ENCODE data around the gene PLXNC1.

Gene PLXNC1

DNA sequence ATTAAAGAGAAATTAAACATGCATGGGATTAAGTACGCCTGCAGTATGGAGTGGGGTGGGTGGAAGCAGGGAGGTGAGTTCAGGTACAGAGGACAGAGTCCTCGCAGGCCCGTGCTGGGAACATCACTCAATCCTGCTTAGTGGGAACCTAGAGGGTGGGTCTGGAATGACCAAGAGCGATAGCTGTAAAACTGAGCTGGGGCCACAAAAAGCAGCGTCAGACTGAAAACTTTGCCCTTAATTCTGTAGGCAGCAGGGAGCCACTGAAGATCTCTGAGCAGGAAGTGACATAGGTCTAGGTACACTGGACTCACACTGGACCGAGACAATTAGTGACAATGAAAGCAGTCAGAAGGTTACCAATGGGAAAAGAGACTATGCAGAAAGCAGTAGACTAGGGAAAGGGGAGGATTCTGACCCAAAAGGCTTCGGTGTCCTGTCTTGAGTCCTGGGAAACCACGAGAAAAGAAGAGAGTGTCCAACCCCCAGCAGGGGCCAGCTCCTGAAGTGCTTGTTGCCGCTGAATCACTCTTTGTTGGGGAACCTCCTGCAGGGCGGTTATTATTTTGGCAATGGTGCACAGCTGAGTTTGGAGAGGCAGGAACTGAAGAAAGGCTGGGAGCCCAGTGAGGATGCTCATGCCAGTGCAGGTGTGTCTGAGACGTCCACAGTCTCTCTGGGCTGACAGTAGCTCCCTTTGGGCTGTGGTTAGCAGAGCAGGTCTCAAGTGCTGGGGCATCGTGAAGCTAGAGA is 97.4 kb downstream of the PLXNC1 start:
- no peak for DNase-seq

- no peak for DNase-seq
These were observed 98.9 kb downstream of the PLXNC1 start for GRCh38 chr12:94247246-94247645.

DNA sequence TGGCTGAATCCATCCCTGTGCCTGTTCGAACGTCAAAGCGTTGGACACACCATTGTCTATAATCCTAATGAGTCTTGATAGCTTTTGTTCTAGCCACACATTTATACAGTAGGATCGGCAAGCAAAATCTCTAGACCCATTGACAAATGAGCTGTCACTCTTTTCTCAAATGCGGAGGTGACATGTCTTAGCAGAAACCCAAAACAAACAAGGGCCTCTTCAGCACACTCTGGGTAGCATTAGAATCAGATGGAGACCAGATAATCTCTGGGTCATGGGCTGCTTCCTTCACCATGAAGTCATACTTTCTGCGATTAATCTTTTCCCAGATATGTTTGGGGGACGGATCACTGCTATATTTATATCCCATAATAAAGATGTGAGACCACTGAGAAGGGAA is 100.2 kb downstream of the PLXNC1 start:
- DNase-seq, result no peak

DNA sequence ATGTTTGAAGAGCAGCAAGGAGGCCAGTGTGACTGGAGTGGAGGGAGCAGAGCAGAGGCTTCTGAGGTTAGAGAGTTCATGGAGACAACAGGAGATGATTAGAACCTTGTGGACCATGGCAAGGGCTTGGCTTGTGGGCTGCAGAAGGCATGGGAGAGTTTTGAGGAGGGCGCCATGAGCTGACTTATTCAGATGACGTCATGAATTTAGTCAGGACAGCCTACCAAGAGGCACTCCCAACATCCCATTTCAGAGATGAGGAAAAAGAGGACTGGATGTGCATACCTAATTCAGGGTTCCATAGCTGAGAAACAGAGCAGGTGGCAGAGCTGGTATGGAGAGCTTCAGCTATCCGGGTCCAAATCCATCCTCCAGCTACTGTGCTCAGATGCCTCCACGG is 101.8 kb downstream of the PLXNC1 start:
- no peak for DNase-seq

DNA sequence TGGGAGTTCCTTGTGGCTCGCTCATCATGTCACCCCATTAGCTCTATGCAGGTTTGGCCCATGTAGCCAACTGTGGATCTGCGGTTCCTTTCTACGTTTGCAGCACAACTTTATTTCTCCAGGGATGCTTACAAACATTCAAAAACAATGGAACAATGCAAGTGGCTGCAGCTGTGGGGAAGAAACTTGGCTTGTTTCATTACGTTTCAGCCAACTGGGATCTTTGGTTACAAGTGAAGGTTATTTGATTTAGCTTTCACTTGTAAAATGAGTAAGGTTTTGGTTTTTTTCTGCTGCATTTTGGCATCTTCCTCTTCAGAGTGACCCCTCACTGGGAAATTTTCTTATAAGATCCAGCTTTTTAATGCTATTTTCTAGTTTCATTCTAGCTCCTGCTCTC is 105.9 kb downstream of the PLXNC1 start:
- DNase-seq, result no peak

DNA sequence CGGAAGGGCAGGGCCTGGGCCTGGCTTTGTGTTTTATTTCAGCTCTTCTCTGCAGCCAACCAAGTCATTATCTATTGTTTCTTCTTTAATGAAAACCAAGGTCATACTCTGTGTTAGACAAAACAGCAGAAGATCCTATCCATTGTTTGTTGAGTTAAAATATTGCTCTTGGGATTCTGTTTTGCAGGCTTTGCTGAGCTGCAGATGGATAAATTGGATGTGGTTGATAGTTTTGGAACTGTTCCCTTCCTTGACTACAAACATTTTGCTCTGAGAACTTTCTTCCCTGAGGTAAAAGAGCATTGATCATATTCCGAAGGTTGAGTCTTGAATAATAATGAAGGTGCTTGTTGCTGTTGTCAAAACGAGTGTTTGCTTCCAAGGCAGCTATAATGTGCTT is 106.6 kb downstream of the PLXNC1 start:
- DNase-seq, result no peak

DNA sequence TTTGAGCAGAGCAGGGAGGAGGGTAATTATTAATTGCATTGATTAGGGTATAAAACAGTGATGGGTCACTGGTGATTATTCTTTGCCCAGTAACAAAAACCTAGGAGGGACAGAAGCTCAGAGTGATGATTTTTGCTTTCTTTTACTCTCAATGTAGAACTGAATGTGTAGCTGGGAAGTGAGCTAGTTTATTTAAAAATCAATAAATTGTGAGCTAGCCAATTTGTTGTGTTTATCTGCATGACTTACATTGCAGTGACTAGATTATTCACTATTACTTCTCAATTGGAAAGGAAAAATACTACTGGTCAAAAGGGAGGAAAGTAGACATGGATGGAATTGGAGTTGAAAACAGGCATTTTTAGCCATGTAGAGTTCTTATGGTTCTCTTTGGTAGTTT is 107.1 kb downstream of the PLXNC1 start:
- no peak for DNase-seq

DNA sequence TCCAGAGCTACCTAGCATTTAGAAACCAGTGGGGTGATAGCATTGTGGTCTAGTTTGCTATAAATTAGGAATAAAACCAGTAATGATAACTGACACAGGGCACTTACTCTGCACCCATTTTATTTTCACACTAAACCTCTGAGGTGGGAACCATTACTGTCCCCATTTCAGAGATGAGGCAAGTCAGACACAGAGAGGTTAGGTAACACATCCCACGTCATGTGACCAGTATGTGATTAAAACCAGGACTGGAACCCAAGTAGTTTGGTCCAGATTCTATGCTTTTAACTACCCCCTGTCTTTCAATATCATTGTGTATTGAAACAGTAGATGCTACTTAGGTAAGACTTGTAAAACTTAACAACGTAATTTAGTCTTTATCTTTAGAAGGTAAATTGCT is 110.2 kb downstream of the PLXNC1 start:
- DNase-seq, result no peak

GRCh38 chr12:94260017-94260416 is 111.6 kb downstream of the PLXNC1 start:
- no peak for DNase-seq

DNA sequence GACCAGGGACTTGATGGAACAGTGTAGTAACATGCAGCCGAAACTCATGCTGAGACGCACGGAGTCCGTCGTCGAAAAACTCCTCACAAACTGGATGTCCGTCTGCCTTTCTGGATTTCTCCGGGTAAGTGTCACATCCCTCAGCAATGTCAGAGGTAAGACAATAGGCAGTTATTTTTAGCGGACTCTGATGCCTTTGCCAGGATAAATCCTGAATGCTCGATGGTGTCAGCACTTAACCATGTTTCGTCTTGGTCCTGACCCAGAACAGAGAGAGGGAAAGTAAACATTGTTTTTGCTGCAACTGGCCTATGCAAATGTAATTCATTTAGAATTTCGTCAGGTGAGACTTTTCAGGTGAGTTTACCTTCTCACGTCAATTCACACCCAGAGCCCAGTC is 112.3 kb downstream of the PLXNC1 start:
- DNase-seq, result no peak

DNA sequence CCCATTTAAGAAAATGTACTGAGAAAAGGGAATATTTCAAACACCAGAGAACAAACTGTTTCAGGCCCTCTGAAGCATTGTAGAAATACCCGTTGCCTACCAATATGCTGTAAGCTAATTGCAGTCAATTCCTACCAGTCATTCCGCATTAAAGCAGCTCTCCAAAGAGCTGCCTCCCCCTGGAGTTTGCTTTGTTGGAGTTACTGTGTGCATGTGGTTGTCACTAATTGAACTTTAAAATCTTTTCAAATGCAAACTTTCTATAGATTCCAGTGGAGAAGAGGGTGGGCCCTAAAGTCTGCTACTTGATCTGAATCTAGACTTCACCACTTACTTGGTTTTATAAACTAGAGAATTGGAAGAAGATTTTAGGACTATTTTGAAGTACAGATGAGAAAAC is 112.7 kb downstream of the PLXNC1 start:
- DNase-seq, result no peak

- no peak for DNase-seq
These were observed 113.4 kb downstream of the PLXNC1 start for GRCh38 chr12:94261786-94262185.

- DNase-seq, result peak; percentile 95
These were observed 114.0 kb downstream of the PLXNC1 start for GRCh38 chr12:94262228-94263010.

GRCh38 chr12:94263011-94263811 is 114.8 kb downstream of the PLXNC1 start:
- DNase-seq, result peak; percentile 89

DNA sequence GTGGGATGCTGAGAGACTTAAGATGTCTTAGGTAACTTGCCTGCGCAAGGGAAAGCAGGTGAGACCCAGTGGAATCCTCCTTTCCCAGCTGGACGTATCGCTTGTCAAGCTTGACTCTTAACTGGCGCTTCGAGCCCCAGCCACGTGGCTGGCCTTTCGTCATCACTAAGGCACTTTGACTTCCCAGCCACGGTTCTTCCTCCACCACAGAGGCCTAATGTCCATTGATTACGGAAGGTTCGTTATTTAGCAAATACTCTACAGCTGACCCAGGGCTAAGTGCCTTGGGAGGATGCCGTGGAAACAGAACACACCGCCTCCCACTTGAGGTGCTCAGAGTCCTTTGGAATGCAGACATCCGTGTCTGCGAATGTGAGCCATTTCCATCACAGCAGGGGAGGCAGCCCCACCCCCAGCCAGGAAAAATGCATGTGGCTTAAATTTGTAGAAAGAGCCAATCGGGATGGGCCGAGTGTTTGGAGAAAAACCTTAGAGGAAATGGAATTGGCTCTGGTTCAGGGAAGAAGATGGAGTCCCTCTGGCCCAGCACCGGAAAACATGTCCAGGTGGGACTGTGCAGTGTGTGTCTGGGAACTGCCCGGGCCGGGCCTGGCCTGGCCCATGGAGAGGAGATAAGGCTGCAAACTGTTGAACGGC is 115.7 kb downstream of the PLXNC1 start:
- no peak for DNase-seq

GRCh38 chr12:94264736-94265485 is 116.5 kb downstream of the PLXNC1 start:
- DNase-seq, result no peak

GRCh38 chr12:94265539-94265938 is 117.2 kb downstream of the PLXNC1 start:
- DNase-seq, result no peak

GRCh38 chr12:94265966-94266745 is 117.8 kb downstream of the PLXNC1 start:
- no peak for DNase-seq

DNA sequence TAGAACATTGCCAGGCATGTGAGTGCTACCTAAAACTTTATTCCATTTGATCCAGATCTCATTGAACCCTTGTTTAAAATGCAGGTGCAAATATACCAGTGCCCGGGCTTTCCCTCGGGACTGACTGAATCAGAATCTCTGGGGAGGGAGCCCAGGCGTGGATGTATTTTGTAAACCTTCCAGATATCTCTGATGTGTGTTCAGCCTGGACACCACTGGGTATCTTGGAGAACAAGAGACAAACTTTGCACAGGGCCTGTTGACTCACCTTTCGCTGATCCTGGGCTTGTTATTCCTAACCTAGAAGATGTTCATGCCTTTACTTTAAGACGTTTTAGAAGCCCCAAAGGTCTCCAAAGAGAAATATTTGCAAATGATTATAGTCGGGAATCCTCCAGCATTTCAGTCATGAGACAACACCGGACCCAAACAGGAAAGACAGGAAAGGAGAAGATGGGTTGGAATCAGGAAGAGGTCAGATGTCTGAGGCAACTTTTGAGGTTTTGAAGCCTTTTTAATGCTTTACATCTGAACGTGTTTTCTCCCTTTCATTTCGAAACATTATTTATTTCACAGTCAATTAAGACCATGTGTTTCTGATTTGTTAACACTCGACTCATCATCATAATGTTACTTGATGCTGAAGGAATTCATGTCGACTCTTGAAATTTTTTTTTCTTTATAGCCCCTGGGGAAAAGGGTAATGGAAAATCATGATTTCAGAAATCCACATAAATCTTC is 118.6 kb downstream of the PLXNC1 start:
- no peak for DNase-seq

GRCh38 chr12:94267537-94267872 is 119.1 kb downstream of the PLXNC1 start:
- no peak for DNase-seq

DNA sequence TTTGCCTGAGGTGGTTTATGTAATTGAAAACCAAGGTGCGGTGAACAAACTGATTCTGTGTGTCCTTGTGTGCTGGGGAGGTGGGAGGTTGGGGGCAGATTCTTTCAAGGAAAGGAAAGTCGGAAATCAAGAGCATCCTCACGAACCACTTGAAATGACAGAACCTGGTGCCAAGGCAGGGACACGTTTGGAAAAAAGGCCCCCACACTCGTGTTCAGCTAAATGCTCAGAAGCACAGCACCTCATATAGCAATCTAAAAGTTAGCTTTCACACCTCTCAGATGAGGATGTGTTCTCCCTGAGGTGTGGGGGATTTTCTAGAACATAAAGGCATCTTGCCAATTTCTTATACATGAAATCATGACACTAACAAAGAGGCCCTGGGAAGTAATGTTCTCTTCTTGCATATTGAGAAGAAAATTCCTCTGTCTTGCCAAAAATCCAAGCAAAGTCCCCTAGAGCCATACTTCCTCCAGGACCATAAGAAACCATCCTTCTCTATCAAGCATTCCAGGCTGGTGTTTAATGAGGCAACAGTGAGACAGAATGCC is 119.6 kb downstream of the PLXNC1 start:
- DNase-seq, result no peak
